HG02623 (cell line): ENCODE measurements around the gene HEPACAM.

Experiments used
- ATAC-seq: cut with Tn5 transposase; IDR thresholded peaks from one replicate; pipeline ENCODE4 v1.9.1; 2021; ENCODE audit warnings: moderate library complexity; ENCODE audit not compliant: unreplicated experiment

HEPACAM gene

GRCh38 chr11:124870430-124870829, 65.4 kb downstream of the HEPACAM start:
- no peak for ATAC-seq

GRCh38 chr11:124869856-124870387, 65.9 kb downstream of the HEPACAM start:
- no peak for ATAC-seq

GRCh38 chr11:124869331-124869730, 66.5 kb downstream of the HEPACAM start:
- ATAC-seq = no peak
